ENCODE data around the gene NET1. TPM values are rescaled to one million over a fixed set of nuclear protein-coding genes. Genes with fewer than 3 reads are reported as not detected.

NET1 gene
- total RNA-seq, 1 experiment from 2014 or later = 154 TPM

- no peak for DNase-seq
- H3K9me3 Mint-ChIP-seq (ENCODE audit: low read depth, unreplicated experiment) = no peaks in the 10 kb centered on the region
- CTCF ChIA-PET = interaction anchor here (1.5 kb wide), 1 partner anchor 39 kb away, joined by 3 read pairs; no protein-coding TSS in a partner anchor
These were observed 87.9 kb downstream of the NET1 start for GRCh38 chr10:5500162-5500670.

GRCh38 chr10:5500910-5501309, 88.6 kb downstream of the NET1 start:
- CTCF ChIA-PET = interaction anchor here (0.6 to 1.5 kb wide), 2 partner anchors 39 to 201 kb away, joined by 3 read pairs; no protein-coding TSS in a partner anchor

More at GRCh38 chr10:5500162-5500670, 87.9 kb downstream of the NET1 start:
- Mint-ChIP-seq H3K4me3 (ENCODE audit: low read depth, unreplicated experiment) (no peak overlapping the region), H3K27ac (ENCODE audit: unreplicated experiment) (no peak overlapping the region), H3K4me1 (ENCODE audit: low read depth, unreplicated experiment) (peaks cover 31% of the 10 kb centered on the region), H3K27me3 (ENCODE audit: unreplicated experiment) (no peaks in the 10 kb centered on the region), H3K36me3 (ENCODE audit: insufficient read depth, unreplicated experiment) (peaks cover 9% of the 10 kb centered on the region)
- TF ChIP-seq, protein P1, sequence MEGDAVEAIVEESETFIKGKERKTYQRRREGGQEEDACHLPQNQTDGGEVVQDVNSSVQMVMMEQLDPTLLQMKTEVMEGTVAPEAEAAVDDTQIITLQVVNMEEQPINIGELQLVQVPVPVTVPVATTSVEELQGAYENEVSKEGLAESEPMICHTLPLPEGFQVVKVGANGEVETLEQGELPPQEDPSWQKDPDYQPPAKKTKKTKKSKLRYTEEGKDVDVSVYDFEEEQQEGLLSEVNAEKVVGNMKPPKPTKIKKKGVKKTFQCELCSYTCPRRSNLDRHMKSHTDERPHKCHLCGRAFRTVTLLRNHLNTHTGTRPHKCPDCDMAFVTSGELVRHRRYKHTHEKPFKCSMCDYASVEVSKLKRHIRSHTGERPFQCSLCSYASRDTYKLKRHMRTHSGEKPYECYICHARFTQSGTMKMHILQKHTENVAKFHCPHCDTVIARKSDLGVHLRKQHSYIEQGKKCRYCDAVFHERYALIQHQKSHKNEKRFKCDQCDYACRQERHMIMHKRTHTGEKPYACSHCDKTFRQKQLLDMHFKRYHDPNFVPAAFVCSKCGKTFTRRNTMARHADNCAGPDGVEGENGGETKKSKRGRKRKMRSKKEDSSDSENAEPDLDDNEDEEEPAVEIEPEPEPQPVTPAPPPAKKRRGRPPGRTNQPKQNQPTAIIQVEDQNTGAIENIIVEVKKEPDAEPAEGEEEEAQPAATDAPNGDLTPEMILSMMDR (IDR thresholded peaks at IDR 0.05; ENCODE audit: unreplicated experiment) = no peak
- BruUV-seq (replicated peaks) = no TSS peak
- intact Hi-C loops (cut with micrococcal nuclease; ENCODE audit: unreplicated experiment) = no loop called here

DNA sequence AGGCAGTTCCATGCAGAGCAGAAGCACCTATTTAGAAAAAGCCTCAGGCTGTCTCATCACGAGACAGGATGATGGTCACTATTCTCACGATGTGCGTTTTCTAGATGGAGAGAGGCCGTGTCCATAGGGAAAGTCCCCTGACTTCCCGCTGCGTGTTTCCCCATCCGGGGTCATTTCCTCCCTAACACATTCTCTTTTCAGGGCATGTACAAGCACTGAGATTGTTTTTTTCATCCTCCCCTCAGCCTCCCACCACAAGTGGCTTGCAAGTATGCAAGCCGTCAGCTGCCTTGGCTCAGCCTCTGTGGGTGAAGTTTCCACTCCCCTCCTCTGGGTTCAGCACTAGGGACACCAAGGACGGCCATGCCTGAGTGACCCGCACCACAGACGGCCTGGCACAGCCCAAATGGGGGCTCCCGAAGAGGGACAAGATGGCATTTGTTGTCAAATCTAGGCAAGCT, 89.7 kb downstream of the NET1 start:
- Mint-ChIP-seq H3K4me1 (ENCODE audit: low read depth, unreplicated experiment) (peaks cover 42% of the 10 kb centered on the region), H3K36me3 (ENCODE audit: insufficient read depth, unreplicated experiment) (peaks cover 17% of the 10 kb centered on the region), H3K27ac (ENCODE audit: unreplicated experiment) (no peak overlapping the region), H3K9me3 (ENCODE audit: low read depth, unreplicated experiment) (no peaks in the 10 kb centered on the region), H3K27me3 (ENCODE audit: unreplicated experiment) (no peaks in the 10 kb centered on the region), H3K4me3 (ENCODE audit: low read depth, unreplicated experiment) (no peak overlapping the region)
- intact Hi-C loops (cut with micrococcal nuclease; ENCODE audit: unreplicated experiment) = loop anchor here (2.0 kb wide), 1 partner anchor 45 kb away; no protein-coding TSS in a partner anchor
- CTCF ChIA-PET = no interaction called here
- TF ChIP-seq, protein P1 (IDR thresholded peaks at IDR 0.05; ENCODE audit: unreplicated experiment) = no peak
- DNase-seq = no peak
- BruUV-seq (replicated peaks) = no TSS peak

More at GRCh38 chr10:5500910-5501309, 88.6 kb downstream of the NET1 start:
- no peak overlapping the region for H3K4me3 Mint-ChIP-seq (ENCODE audit: low read depth, unreplicated experiment)
- no peak for DNase-seq
- no peaks in the 10 kb centered on the region for H3K9me3 Mint-ChIP-seq (ENCODE audit: low read depth, unreplicated experiment)
- peaks cover 13% of the 10 kb centered on the region for H3K36me3 Mint-ChIP-seq (ENCODE audit: insufficient read depth, unreplicated experiment)
- H3K27ac Mint-ChIP-seq (ENCODE audit: unreplicated experiment) = no peak overlapping the region
- no peaks in the 10 kb centered on the region for H3K27me3 Mint-ChIP-seq (ENCODE audit: unreplicated experiment)
- no TSS peak for BruUV-seq (replicated peaks)
- H3K4me1 Mint-ChIP-seq (ENCODE audit: low read depth, unreplicated experiment) = peaks cover 38% of the 10 kb centered on the region
- TF ChIP-seq, protein P1 (IDR thresholded peaks at IDR 0.05; ENCODE audit: unreplicated experiment) = no peak
- intact Hi-C loops (cut with micrococcal nuclease; ENCODE audit: unreplicated experiment) = no loop called here

DNA sequence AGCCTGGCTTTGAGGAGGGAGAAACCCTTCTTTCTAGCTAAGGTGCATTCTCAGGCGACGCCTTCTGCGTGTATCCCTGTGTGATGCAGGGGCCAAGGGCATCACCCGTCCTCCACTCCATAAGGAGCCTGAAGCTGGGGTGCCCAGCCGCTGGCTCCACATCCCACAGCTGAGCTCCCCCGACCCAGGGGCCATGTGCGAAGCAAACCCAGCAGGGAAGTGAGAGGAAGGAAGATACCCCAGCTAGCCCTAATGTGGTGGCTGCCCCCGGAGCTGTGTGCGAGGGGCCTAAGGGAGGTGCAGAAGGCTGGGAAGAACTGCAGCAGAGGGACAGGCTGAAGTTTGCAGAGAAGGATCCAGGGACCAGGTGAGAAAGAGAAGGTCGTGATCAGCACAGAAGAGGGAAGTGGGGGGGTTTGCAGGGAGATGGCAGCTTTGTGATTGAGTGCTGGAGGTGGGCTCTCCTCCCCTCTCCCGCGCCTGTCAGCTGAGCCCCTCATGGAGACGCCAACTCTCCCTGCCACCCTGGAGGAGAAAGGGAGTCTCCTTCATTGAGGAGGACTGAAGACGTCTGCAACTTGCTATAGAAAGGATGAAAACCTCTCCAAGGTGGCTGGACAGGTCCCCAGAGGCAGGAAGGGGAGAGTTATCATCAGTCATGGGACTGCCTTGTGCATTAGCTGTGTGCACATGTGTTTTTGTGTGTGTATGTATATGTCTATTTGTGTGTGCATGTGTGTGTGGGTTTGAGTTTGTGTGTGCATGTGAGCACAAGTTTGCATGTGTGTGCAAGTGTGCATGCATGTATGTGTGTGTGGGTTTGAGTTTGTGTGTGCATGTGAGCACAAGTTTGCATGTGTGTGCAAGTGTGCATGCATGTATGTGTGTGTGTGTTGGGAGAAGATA, 90.5 kb downstream of the NET1 start:
- intact Hi-C loops (cut with micrococcal nuclease; ENCODE audit: unreplicated experiment) = loop anchor here (1.0 to 2.0 kb wide), 2 partner anchors 15 to 44 kb away; no protein-coding TSS in a partner anchor
- Mint-ChIP-seq H3K4me3 (ENCODE audit: low read depth, unreplicated experiment) (peak overlapping the region; percentile 12), H3K9me3 (ENCODE audit: low read depth, unreplicated experiment) (no peaks in the 10 kb centered on the region), H3K4me1 (ENCODE audit: low read depth, unreplicated experiment) (peaks cover 42% of the 10 kb centered on the region), H3K27ac (ENCODE audit: unreplicated experiment) (peak overlapping the region; percentile 62), H3K27me3 (ENCODE audit: unreplicated experiment) (no peaks in the 10 kb centered on the region), H3K36me3 (ENCODE audit: insufficient read depth, unreplicated experiment) (peaks cover 17% of the 10 kb centered on the region)
- TF ChIP-seq, protein P1 (IDR thresholded peaks at IDR 0.05; ENCODE audit: unreplicated experiment) = no peak
- DNase-seq = no peak
- no TSS peak for BruUV-seq (replicated peaks)
- CTCF ChIA-PET = interaction anchor here (0.5 kb wide), 1 partner anchor 25 kb away, joined by 7 read pairs; no protein-coding TSS in a partner anchor

Measured in Calu3 (cell line).